ENCODE data around the gene DHRS12.

The DHRS12 gene

GRCh38 chr13:51806566-51806965 is 2.6 kb upstream of the DHRS12 start:
- H3K27me3 ChIP-seq = no peaks in the 10 kb centered on the region
- H3K36me3 ChIP-seq = no peaks in the 10 kb centered on the region
- TF ChIP-seq CTCF (IDR thresholded peaks at IDR 0.05; ENCODE audit: low read depth, low read length) = no peak
- H3K4me1 ChIP-seq = peaks cover 18% of the 10 kb centered on the region
- no peaks in the 10 kb centered on the region for H3K9me3 ChIP-seq
- DNase-seq = peak; percentile 55
- no peak overlapping the region for H3K4me3 ChIP-seq (ENCODE audit: low read depth, low read length)

- Histone ChIP-seq H3K4me3 (ENCODE audit: low read depth, low read length) (no peak overlapping the region), H3K27me3 (no peaks in the 10 kb centered on the region), H3K36me3 (no peaks in the 10 kb centered on the region), H3K4me1 (peaks cover 18% of the 10 kb centered on the region), H3K9me3 (no peaks in the 10 kb centered on the region)
- no peak for DNase-seq
- TF ChIP-seq CTCF (IDR thresholded peaks at IDR 0.05; ENCODE audit: low read depth, low read length) = no peak
These were observed 2.0 kb upstream of the DHRS12 start for GRCh38 chr13:51805925-51806324.

GRCh38 chr13:51805313-51805712 is 1.4 kb upstream of the DHRS12 start:
- no peak for TF ChIP-seq CTCF (IDR thresholded peaks at IDR 0.05; ENCODE audit: low read depth, low read length)
- H3K9me3 ChIP-seq = no peaks in the 10 kb centered on the region
- H3K36me3 ChIP-seq = no peaks in the 10 kb centered on the region
- H3K4me3 ChIP-seq (ENCODE audit: low read depth, low read length) = no peak overlapping the region
- DNase-seq = no peak
- H3K27me3 ChIP-seq = no peaks in the 10 kb centered on the region
- H3K4me1 ChIP-seq = peaks cover 18% of the 10 kb centered on the region

- Histone ChIP-seq H3K36me3 (no peaks in the 10 kb centered on the region), H3K9me3 (no peaks in the 10 kb centered on the region), H3K27me3 (no peaks in the 10 kb centered on the region), H3K4me1 (peaks cover 18% of the 10 kb centered on the region), H3K4me3 (ENCODE audit: low read depth, low read length) (peak overlapping the region; percentile 78)
- no peak for DNase-seq
- TF ChIP-seq CTCF (IDR thresholded peaks at IDR 0.05; ENCODE audit: low read depth, low read length) = no peak
These were observed 571 bp upstream of the DHRS12 start for GRCh38 chr13:51804295-51805172.

GRCh38 chr13:51802631-51803418 is 1.1 kb downstream of the DHRS12 start:
- DNase-seq = no peak
- no peaks in the 10 kb centered on the region for H3K9me3 ChIP-seq
- H3K36me3 ChIP-seq = no peaks in the 10 kb centered on the region
- H3K4me1 ChIP-seq = peaks cover 22% of the 10 kb centered on the region
- peak overlapping the region; percentile 78 for H3K4me3 ChIP-seq (ENCODE audit: low read depth, low read length)
- no peaks in the 10 kb centered on the region for H3K27me3 ChIP-seq
- TF ChIP-seq CTCF (IDR thresholded peaks at IDR 0.05; ENCODE audit: low read depth, low read length) = no peak

All from BE2C (cell line).